IMR-90 (cell line): ENCODE measurements around the gene PSEN2. TPM values are rescaled to one million over a fixed set of nuclear protein-coding genes. Genes with fewer than 3 reads are reported as not detected.

Experiments
- ATAC-seq: fragments of 200-7000 bp; cut with Tn5 transposase; 2 replicates; pipeline ENCODE4 v1.9.1; 2020; ENCODE audit warnings: low read depth, mild to moderate bottlenecking, moderate library complexity
- Bru-seq: library from RNA; stranded (reverse); fragments of 400-500 nt; gene quantifications from one replicate; lab custom pipeline; 2021; lab: Mats Ljungman, UMichigan
- BruChase-seq, 2 experiments: library from RNA; stranded (reverse); fragments of 400-500 nt; gene quantifications; one replicate each; lab custom pipeline; 2021; lab: Mats Ljungman, UMichigan
- BruUV-seq: library from RNA; stranded (reverse); fragments of 400-500 nt; replicated peaks from 2 replicates; lab custom pipeline; 2021; lab: Mats Ljungman, UMichigan
- CTCF ChIA-PET: fragments of 300-600 bp; formaldehyde crosslinking; extraction: SDS; loops from one replicate; lab custom pipeline; 2021; ENCODE audit warnings: antibody characterized with exemption; lab: Yijun Ruan, JAX
- POLR2A ChIA-PET: fragments of 300-600 bp; sonication (Branson Sonifier 250); formaldehyde crosslinking; loops from one replicate; lab custom pipeline; 2022; ENCODE audit warnings: antibody characterized with exemption; ENCODE audit not compliant: unreplicated experiment; lab: Charles Lee
- DNase-seq: peaks from one replicate; pipeline ENCODE4 v3.0.0; 2013
- H2AFZ ChIP-seq: replicated peaks from 2 replicates; pipeline ENCODE3; 2013; ENCODE audit warnings: low read length, mild to moderate bottlenecking; ENCODE audit not compliant: poor library complexity
- H2AK5ac ChIP-seq: 2 replicates; pipeline ENCODE4 v1.6.1; 2013; ENCODE audit warnings: low read depth, low read length, inconsistent platforms
- H2AK9ac ChIP-seq: replicated peaks from 2 replicates; pipeline ENCODE3; 2013; ENCODE audit warnings: mild to moderate bottlenecking, low read depth, low read length, moderate library complexity; ENCODE audit not compliant: poor library complexity
- H2BK120ac ChIP-seq: 2 replicates; pipeline ENCODE4 v1.6.1; 2013; ENCODE audit warnings: low read depth, low read length, inconsistent platforms
- H2BK15ac ChIP-seq: 3 replicates; pipeline ENCODE4 v1.6.1; 2013; ENCODE audit warnings: low read depth, low read length, inconsistent platforms
- H2BK20ac ChIP-seq: 2 replicates; pipeline ENCODE4 v1.6.1; 2013; ENCODE audit warnings: low read depth, mild to moderate bottlenecking, inconsistent platforms, low read length, moderate library complexity
- H2BK5ac ChIP-seq: 2 replicates; pipeline ENCODE4 v1.6.1; 2013; ENCODE audit warnings: mild to moderate bottlenecking, low read depth, low read length, inconsistent platforms; ENCODE audit not compliant: poor library complexity, severe bottlenecking
- H3K14ac ChIP-seq: replicated peaks from 2 replicates; pipeline ENCODE4 v1.6.1; 2013; ENCODE audit warnings: low read depth, low read length, inconsistent platforms
- H3K18ac ChIP-seq: 2 replicates; pipeline ENCODE4 v1.6.1; 2013; ENCODE audit warnings: low read depth, low read length, control low read depth
- H3K23ac ChIP-seq: 2 replicates; pipeline ENCODE4 v1.6.1; 2013; ENCODE audit warnings: low read depth, low read length, inconsistent platforms
- H3K27ac ChIP-seq: 2 replicates; pipeline ENCODE4 v1.5.1; 2013; ENCODE audit warnings: mild to moderate bottlenecking, control low read depth, low read length; ENCODE audit not compliant: insufficient read depth
- H3K27me3 ChIP-seq: 2 replicates; pipeline ENCODE4 v1.6.1; 2013; ENCODE audit warnings: low read length; ENCODE audit not compliant: control insufficient read depth, insufficient read depth
- H3K36me3 ChIP-seq: 2 replicates; pipeline ENCODE4 v1.6.1; 2013; ENCODE audit warnings: low read length, mixed read lengths; ENCODE audit not compliant: control insufficient read depth, insufficient read depth
- H3K4ac ChIP-seq: 2 replicates; pipeline ENCODE4 v1.6.1; 2013; ENCODE audit warnings: low read depth, low read length, inconsistent platforms
- H3K4me1 ChIP-seq: 2 replicates; pipeline ENCODE4 v1.6.1; 2013; ENCODE audit warnings: low read length, mixed read lengths; ENCODE audit not compliant: control insufficient read depth, insufficient read depth
- H3K4me2 ChIP-seq: 2 replicates; pipeline ENCODE4 v1.6.1; 2013; ENCODE audit warnings: low read depth, mild to moderate bottlenecking, control low read depth, low read length, moderate library complexity
- H3K4me3 ChIP-seq: 2 replicates; pipeline ENCODE4 v1.5.1; 2013; ENCODE audit warnings: low read depth, mild to moderate bottlenecking, control low read depth, low read length, moderate library complexity; ENCODE audit not compliant: insufficient read depth
- H3K56ac ChIP-seq: 2 replicates; pipeline ENCODE4 v1.6.1; 2013; ENCODE audit warnings: low read length, inconsistent platforms; ENCODE audit not compliant: insufficient read depth; ENCODE audit errors: extremely low read depth
- H3K79me1 ChIP-seq, 2 experiments: 2 replicates each; pipeline ENCODE4 v1.6.1; 2013; ENCODE audit warnings: low read length in 2 of 2, inconsistent platforms in 1 of 2, low read depth in 1 of 2
- H3K9ac ChIP-seq: 2 replicates; pipeline ENCODE4 v1.6.1; 2013; ENCODE audit warnings: low read depth, low read length, control low read depth
- H3K9me1 ChIP-seq: 2 replicates; pipeline ENCODE4 v1.6.1; 2013; ENCODE audit warnings: low read length, inconsistent platforms; ENCODE audit not compliant: insufficient read depth
- H3K9me3 ChIP-seq: 2 replicates; pipeline ENCODE4 v1.6.1; 2013; ENCODE audit warnings: low read length; ENCODE audit not compliant: control insufficient read depth, insufficient read depth
- H4K20me1 ChIP-seq: 2 replicates; pipeline ENCODE4 v1.6.1; 2013; ENCODE audit warnings: low read length, inconsistent platforms; ENCODE audit not compliant: insufficient read depth
- H4K5ac ChIP-seq: 2 replicates; pipeline ENCODE4 v1.6.1; 2013; ENCODE audit warnings: mild to moderate bottlenecking, low read depth, low read length, control low read depth
- H4K8ac ChIP-seq, 2 experiments: 2 replicates each; pipeline ENCODE4 v1.6.1; 2013; ENCODE audit warnings: low read depth in 2 of 2, low read length in 2 of 2, control low read depth in 1 of 2, inconsistent platforms in 1 of 2
- H4K91ac ChIP-seq: 2 replicates; pipeline ENCODE4 v1.6.1; 2013; ENCODE audit warnings: low read depth, low read length, inconsistent platforms; ENCODE audit not compliant: insufficient read depth
- BHLHE40 ChIP-seq: fragments of 150-350 bp; IDR thresholded peaks from 2 replicates; pipeline ENCODE4 v1.6.1; 2016; ENCODE audit warnings: mild to moderate bottlenecking, low read depth, low read length
- MAZ ChIP-seq: IDR thresholded peaks from 2 replicates; pipeline ENCODE4 v1.6.1; 2012; ENCODE audit warnings: low read depth, mild to moderate bottlenecking, low read length, improper control_type of control experiment, moderate library complexity, borderline replicate concordance
- MXI1 ChIP-seq: IDR thresholded peaks from 2 replicates; pipeline ENCODE4 v1.6.1; 2012; ENCODE audit warnings: low read depth, mild to moderate bottlenecking, low read length, moderate library complexity, borderline replicate concordance
- POLR2A ChIP-seq: IDR thresholded peaks from 2 replicates; pipeline ENCODE4 v1.6.1; 2012; ENCODE audit warnings: mild to moderate bottlenecking, low read depth, low read length
- WGBS, 2 experiments: methylation state at CpG; one replicate each; pipeline versions ENCODE4 v1.1.5 to v1.1.7; 2013; ENCODE audit warnings: missing lambda C conversion rate in 2 of 2; ENCODE audit not compliant: insufficient read length in 1 of 2; ENCODE audit errors: extremely low coverage in 2 of 2; 5-methylcytosine and 5-hydroxymethylcytosine counted together
- dilution Hi-C: fragments of 300-500 bp; cut with HindIII; formaldehyde crosslinking; loops from one replicate; pipeline ENCODE4 v1.14.3; 2018; ENCODE audit warnings: low sequenced_read_pairs; ENCODE audit not compliant: unreplicated experiment
- in situ Hi-C: fragments of 300-500 bp; cut with MboI; formaldehyde crosslinking; loops from 3 replicates; pipeline ENCODE4 v1.14.3; 2019; ENCODE audit warnings: low sequenced_read_pairs, inconsistent platforms, mixed read lengths
- intact Hi-C: fragments of 100-400 bp; cut with micrococcal nuclease; formaldehyde crosslinking; loops from 2 replicates; pipeline ENCODE4 v1.10.0; 2022
- long read RNA-seq: library from polyadenylated mRNA; unstranded; transcript quantifications from one replicate; pipeline ENCODE4 v2.0.0, GENCODE V29; 2021; ENCODE audit not compliant: unreplicated experiment
- polyA plus RNA-seq, 3 experiments: library from polyadenylated mRNA; depleted of rRNA; stranded (reverse); fragments of >200 nt; gene quantifications; 2 replicates each; pipeline ENCODE4 v1.2.3, GENCODE V29; 2012; ENCODE audit warnings: low replicate concordance in 1 of 3
- total RNA-seq: library from RNA; depleted of rRNA; stranded (reverse); fragments of >200 nt; gene quantifications from 2 replicates; pipeline ENCODE4 v1.2.3, GENCODE V29; 2012; rRNA removed
- TF ChIP-seq, protein P1 (sequence below): conservative IDR thresholded peaks from 2 replicates; pipeline ENCODE4 v1.5.1; 2012; ENCODE audit warnings: mild to moderate bottlenecking, low read depth, low read length, improper control_type of control experiment

The PSEN2 gene
- total RNA-seq (20.0 and 24.4 TPM in 2 replicates), polyA plus RNA-seq (2012; rRNA removed) (14.4 and 15.0 TPM in 2 replicates), Bru-seq, nascent RNA (percentile 53 among the genes with signal in this experiment), BruChase-seq, experiment 1, labeled RNA remaining after a 6-hour chase (percentile 48 among the genes with signal in this experiment), BruChase-seq, experiment 2, labeled RNA remaining after a 2-hour chase (percentile 53 among the genes with signal in this experiment)
- 10.8 and 14.7 TPM in 2 replicates for polyA plus RNA-seq (2012; cell fraction: cytosol; rRNA removed)
- polyA plus RNA-seq (2012; cell fraction: nucleus; rRNA removed; ENCODE audit: low replicate concordance), result 25.2 and 30.9 TPM in 2 replicates
- long read RNA-seq, transcript PSEN2-202 (13 exons, 2,306 nt), result major isoform, 14 of 38 reads
- long read RNA-seq, partial matches to known transcripts, result 13 of 38 reads
- long read RNA-seq, other reads (novel, unspliced or antisense), result 7 of 38 reads

DNA sequence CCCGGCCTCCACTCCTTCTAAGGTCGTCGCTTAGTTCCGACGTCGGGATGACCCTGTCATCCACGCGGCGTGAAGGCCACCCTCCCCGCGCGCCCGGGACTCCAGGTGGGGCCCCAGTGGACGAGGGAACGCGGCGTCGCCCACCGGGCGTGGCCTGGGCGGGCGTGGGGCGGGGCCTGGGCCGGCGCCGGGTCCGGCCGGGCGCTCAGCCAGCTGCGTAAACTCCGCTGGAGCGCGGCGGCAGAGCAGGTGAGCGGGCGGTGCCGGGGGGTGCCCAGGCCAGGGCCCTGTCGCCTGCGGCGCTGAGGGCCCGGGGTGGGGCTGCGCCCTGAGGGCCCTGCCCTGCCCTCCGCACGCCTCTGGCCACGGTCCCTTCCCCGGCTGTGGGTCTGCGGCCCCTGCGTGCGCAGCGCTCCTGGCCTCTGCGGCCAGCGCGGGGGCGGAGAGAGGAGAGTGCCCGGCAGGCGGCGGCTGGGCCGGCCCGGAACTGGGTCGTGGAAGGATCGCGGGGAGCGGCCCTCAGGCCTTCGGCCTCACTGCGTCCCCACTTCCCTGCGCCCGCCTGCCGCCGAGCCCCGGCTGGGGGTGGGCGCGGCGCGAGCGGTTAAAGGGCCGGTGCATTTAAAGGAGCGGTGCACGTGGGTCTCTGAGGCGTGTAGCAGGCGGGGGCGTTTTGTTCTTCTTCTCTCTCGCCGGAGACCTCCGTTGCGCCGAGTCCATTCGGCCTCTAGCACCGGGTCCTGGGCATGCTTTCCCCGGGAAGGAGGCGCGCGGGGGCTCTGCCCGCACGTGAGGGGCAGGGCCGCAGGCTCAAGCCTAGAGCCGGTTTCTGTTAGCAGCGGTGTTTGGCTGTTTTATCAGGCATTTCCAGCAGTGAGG is at the start of gene PSEN2:
Gene PSEN2 (plus strand): TSS at position 216 of the 879 bp plus-strand sequence. CDS start 11,292 bp downstream, outside the sequence.
- H3K27ac ChIP-seq, result peak within 1 kb of the TSS; percentile 2; the same call in 1 of the 2 replicates
- no TSS peak for BruUV-seq

More for the DNA sequence above, at the start of gene PSEN2:
- H3K23ac ChIP-seq, result peak within 1 kb of the TSS; percentile 83
- H3K9ac ChIP-seq, result peak within 1 kb of the TSS; percentile 57
- peak within 1 kb of the TSS; percentile 97; the same call in 2 of the 3 replicates for H2BK15ac ChIP-seq
- peak within 1 kb of the TSS; percentile 64 for H4K91ac ChIP-seq
- no peak within 1 kb of the TSS for H2BK5ac ChIP-seq
- no peaks in the 10 kb centered on the region for H3K27me3 ChIP-seq
- H3K56ac ChIP-seq, result peak within 1 kb of the TSS; percentile 50; the same call in 1 of the 2 replicates
- H3K4ac ChIP-seq, result peak within 1 kb of the TSS; percentile 84
- H3K9me3 ChIP-seq, result no peaks in the 10 kb centered on the region
- ChIA-PET CTCF (no interaction called here), POLR2A (no interaction called here)
- peak within 1 kb of the TSS; percentile 4; the same call in 1 of the 2 replicates for H3K18ac ChIP-seq
- H2BK20ac ChIP-seq, result no peak within 1 kb of the TSS; the same call in 1 of the 2 replicates
- H3K9me1 ChIP-seq, result peaks cover 10% of the 10 kb centered on the region; the same call in 1 of the 2 replicates
- intact Hi-C loops, result no loop called here
- 1% methylated on average over 25 of the region's 97 CpGs; no CpG with 5 or more reads in 1 of the 2 experiments for WGBS, 2 experiments
- H3K14ac ChIP-seq, result peak within 1 kb of the TSS; percentile 91
- TF ChIP-seq, protein P1, sequence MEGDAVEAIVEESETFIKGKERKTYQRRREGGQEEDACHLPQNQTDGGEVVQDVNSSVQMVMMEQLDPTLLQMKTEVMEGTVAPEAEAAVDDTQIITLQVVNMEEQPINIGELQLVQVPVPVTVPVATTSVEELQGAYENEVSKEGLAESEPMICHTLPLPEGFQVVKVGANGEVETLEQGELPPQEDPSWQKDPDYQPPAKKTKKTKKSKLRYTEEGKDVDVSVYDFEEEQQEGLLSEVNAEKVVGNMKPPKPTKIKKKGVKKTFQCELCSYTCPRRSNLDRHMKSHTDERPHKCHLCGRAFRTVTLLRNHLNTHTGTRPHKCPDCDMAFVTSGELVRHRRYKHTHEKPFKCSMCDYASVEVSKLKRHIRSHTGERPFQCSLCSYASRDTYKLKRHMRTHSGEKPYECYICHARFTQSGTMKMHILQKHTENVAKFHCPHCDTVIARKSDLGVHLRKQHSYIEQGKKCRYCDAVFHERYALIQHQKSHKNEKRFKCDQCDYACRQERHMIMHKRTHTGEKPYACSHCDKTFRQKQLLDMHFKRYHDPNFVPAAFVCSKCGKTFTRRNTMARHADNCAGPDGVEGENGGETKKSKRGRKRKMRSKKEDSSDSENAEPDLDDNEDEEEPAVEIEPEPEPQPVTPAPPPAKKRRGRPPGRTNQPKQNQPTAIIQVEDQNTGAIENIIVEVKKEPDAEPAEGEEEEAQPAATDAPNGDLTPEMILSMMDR, result peak; percentile 31; the same call in 1 of the 2 replicates
- 0 out of 2 replicates have a peak, but pooled peaks have one; percentile 41 for TF ChIP-seq MAZ
- TF ChIP-seq BHLHE40, result peak; percentile 88
- no peak for TF ChIP-seq POLR2A
- peak; percentile 64; the same call in 1 of the 2 replicates for TF ChIP-seq MXI1
- H4K5ac ChIP-seq, result peak within 1 kb of the TSS; percentile 21
- ATAC-seq (peak; percentile 87), DNase-seq (peak; percentile 28)
- dilution Hi-C loops, result no loop called here
- H3K4me2 ChIP-seq, result peak within 1 kb of the TSS; percentile 80
- peak within 1 kb of the TSS; percentile 57 for H2AK5ac ChIP-seq
- H3K4me3 ChIP-seq, result peak within 1 kb of the TSS; percentile 70
- peak within 1 kb of the TSS; percentile 86 for H2BK120ac ChIP-seq
- H3K4me1 ChIP-seq, result peaks cover 8% of the 10 kb centered on the region
- H3K36me3 ChIP-seq, result no peaks in the 10 kb centered on the region
- H2AFZ ChIP-seq, result peak within 1 kb of the TSS; percentile 99
- H4K20me1 ChIP-seq, result no peaks in the 10 kb centered on the region
- H3K79me1 ChIP-seq, result peaks cover 3 to 29% of the 10 kb centered on the region in 2 experiments
- peak within 1 kb of the TSS; percentile 93 for H2AK9ac ChIP-seq
- H4K8ac ChIP-seq, result peak within 1 kb of the TSS; percentile 43 to 94; a peak in 3 of 4 replicates
- in situ Hi-C loops, result no loop called here
